Dedifferentiated amniotic fluid mesenchymal stem cell (primary cell): ENCODE measurements around the gene CDYL2.
A peak's percentile ranks its signal among the peaks of the same experiment; 100 is the strongest.

Experiments used
- DNase-seq: peaks from one replicate; pipeline ENCODE4 v3.0.0-alpha.2; 2016; ENCODE audit errors: extremely low spot score

The CDYL2 gene

GRCh38 chr16:80705596-80705995 lies 98.8 kb downstream of the CDYL2 start:
- DNase-seq = no peak

DNA sequence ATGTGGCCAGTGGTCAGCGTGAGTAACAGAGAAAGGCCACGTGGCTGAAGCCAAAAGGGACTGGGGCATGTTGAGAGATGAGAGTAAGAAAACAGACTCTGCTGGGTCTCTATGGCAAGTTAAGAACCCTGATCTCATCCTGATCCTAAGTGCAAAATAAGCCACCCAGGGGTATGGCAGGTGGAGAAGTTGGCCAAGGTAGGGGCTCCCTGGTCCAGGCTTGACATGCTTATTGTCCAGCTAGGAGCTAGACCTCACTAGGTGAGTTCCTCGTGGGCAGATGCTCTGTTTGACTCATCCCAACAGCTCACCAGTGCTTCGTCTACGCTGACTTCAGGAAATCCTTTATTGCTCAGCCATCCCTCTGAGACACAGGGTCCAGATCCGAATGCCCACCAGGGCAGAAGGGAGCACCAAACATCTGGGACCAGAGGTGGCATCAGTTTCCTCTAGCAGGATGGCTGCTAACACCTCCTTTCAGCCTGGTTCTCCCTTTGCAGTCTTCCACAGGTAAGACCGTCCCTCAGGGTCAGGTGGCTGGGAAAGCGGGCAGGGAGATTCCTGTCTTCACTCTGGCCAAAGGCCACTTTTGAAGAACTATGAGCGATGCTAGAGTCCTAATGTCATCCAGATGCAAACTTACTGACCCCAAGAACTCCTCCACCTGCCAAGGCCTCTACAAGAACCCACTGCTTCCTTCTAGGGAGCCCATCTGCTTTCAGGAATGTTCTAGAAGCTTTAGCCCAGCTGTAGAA lies 99.5 kb downstream of the CDYL2 start:
- no peak for DNase-seq

DNA sequence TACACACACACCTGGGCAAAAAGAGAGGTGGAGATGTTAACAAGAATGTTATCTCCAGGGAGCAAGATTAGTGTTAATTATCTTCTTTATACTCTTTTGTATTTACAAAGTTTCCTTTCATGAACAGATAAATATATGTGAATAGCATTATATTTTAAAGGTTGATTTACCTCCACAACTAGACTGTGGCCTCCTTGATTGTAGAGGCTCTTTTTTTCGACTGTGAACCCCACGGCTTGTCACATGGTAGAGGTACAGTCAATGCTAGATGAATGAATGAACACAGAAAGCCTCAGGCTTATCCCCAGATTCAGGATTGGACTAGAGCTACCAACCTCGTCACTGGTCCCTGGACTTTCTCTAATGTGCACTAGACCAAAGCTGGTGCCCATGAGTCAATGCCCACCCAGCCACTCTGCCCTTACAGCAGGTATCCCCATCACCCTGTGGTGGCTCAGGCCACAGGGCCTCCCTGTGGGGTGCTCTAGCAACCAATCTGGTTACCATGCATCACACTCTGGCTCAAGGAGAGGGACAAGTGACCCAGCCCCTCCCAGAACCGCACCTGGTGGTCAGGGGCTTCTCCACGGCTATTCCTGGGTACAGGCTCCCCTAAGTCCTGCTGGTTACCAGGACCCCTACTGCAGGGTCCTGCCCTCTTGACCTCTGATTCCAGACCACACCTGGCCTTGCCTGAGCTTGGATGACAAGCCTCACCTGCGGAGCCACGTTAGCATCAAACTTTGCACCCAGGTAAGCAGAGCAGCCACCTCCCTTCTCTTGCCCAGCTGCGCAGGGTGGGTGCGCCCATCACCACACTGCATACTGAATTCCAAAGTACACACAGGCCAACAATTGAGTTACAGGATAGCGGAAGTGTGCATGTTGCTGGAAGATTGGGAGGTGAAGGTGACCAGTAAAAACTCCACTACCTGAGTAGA lies 101.0 kb downstream of the CDYL2 start:
- DNase-seq = no peak

DNA sequence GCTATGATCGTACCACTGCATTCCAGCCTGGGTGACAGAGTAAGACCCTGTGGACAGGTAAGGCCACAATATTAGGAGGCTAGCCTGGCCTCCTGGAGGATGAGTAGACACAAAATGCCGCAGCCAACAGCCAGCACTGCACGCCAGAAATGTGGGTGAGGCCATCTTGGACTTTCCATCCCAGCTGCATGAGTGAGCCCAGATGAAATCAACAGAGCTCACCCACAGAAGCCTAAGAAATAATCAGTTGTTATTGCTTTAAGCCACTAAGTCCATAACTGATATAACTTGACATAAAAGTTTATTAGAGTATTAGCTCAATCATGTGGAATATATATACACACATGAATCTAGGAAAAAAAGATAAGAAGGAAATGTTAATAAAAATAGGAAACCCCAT lies 101.7 kb downstream of the CDYL2 start:
- DNase-seq = no peak

DNA sequence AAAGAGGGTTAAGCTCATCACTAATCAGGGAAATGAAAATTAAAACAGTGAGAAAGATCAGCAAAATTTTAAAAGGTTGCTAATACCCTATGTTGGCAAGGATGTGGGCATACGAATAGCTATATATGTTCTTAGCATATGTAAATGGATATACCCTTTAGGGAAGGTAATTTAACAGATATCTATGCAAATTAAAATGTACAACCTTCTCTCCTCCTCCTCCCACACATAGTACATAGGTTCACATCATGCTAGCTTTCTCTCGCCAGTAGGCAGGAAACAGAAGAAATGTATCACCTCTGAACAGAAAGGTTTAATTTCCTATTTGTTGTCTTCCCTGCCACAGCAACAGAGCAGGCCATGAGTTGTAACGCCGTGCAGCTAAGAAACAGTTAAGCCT lies 103.8 kb downstream of the CDYL2 start:
- no peak for DNase-seq

- no peak for DNase-seq
These were observed 109.4 kb downstream of the CDYL2 start for GRCh38 chr16:80695020-80695419.

- no peak for DNase-seq
These were observed 110.8 kb downstream of the CDYL2 start for GRCh38 chr16:80693553-80693952.

DNA sequence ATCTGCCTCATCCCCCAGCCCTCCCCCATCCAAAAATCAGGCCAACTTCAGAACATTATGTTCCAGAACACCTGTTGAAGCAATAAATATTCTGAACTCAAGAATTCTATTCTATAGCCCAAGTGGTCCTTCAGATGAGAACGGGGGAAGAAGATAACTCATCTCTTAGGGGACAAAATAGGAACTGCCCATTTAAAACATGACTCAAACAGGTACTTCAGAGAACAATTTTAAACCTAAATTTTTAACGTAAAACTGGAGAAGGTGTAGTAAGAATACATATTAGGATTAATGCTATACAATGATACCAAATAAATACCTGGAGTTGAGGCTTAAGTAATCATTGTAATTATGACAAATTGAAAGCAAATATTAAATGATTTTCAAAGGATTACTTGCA lies 112.1 kb downstream of the CDYL2 start:
- DNase-seq = no peak

GRCh38 chr16:80691111-80691741 lies 113.2 kb downstream of the CDYL2 start:
- DNase-seq = no peak

DNA sequence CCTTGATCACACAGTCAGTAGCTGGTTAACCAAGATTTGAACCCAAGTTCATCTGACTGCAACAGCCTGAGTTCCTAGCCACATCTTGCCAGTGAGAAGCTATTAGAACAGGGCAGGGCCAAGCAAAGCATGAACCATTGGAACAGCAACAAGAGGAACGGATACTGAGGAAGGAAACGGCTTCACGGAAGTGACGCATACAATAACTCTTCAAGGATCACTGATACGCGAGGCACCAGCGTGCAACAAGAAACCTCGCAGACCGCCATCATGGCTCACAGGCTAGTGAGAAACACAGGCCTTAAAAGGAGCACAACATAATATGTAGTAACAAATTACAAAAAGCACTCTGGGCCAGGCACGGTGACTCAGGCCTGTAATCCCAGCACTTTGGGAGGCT lies 114.9 kb downstream of the CDYL2 start:
- no peak for DNase-seq

- no peak for DNase-seq
These were observed 116.8 kb downstream of the CDYL2 start for GRCh38 chr16:80687606-80688005.

DNA sequence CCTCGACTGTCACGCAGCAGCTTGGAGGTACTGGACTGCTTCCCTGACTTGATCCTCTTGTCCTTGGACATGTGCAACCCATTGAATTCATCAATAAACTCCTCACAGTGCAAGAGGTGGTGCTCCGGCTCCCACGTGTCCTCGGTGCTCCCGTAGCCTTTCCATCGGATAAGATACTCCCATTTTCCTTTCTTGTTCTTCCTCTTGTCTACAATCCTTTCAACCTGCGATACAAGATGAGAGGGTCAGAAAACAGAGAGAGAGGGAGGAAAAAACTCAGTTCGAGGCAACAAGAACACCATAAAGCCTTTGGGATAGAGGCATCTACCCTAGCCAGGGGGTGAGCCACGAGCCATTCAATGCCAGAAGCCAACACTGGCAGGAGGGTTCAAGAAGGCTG lies 119.5 kb downstream of the CDYL2 start:
- DNase-seq = no peak

- no peak for DNase-seq
These were observed 120.1 kb downstream of the CDYL2 start for GRCh38 chr16:80684136-80684765.

DNA sequence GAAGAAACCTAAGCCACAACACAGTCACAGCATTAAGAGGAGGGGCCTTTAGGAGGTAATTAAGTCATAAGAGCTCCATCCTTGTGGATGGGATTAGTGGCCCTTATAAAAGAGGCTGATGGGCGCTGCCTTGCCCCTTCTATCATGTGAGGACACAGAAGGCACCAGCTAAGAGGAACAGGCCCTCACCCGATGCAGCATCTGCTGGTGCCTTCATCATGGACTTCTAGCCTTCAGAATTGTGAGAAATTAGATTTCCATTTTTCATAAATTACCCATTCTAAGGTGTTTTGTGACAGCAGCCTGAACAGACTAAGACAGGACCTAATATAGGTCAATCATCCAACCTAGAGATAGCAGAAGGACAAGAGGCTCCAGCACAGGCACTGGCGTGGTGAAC lies 120.8 kb downstream of the CDYL2 start:
- no peak for DNase-seq

DNA sequence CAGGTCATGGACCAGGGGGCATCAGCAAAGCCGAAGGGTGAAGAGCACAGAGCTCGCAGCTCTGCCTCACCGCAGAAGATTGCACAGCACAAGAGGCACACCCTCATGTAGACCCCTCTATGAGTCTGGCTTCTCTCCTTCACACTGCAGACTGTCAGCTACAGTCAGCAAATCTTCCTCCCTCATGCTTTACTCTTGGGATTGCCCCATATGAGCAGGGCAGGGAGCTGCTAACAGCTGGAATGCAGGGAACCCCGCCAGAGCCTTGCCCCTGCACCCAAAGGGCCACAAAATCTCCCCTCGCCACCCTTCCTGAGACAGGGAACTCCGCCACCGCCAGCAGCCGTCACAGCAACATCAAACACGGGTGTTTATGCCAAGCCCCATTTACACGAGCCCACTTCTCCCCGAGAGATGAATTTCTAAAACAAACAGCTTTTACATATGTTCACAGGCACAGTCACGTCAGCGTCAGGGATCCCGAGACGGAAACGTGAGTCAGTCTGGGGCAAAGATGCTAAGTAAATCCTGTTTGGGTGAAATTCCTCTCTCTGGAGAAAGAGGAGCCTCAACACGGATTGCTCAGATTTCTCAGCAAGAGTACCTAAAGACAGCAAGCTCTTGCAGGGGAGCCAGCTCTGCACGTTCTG lies 121.9 kb downstream of the CDYL2 start:
- peak; percentile 77 for DNase-seq

- no peak for DNase-seq
These were observed 123.0 kb downstream of the CDYL2 start for GRCh38 chr16:80681436-80681835.

DNA sequence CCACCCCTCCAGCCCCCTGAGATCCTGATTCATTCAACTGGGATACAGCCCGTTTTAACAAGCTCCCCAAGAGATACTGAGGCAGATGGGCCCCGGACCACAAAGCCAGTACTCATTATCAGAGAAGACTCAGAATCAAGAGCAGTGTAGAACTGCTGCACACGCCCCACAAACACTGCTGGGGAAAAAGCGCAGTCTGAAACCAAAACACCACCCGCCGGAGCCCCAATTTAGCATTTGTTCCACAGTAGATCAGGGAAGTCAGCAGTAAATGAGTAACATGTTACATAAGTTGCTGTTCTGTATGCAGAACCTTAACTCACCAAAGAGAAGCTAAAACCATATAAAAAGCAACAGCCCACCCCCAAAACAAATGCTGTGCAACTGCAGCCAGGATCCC lies 123.6 kb downstream of the CDYL2 start:
- DNase-seq = no peak

GRCh38 chr16:80680046-80680445 lies 124.4 kb downstream of the CDYL2 start:
- DNase-seq = no peak

- DNase-seq = no peak
These were observed 129.5 kb downstream of the CDYL2 start for GRCh38 chr16:80674884-80675283.

- no peak for DNase-seq
These were observed 132.0 kb downstream of the CDYL2 start for GRCh38 chr16:80672379-80672778.

- DNase-seq = no peak
These were observed 133.0 kb downstream of the CDYL2 start for GRCh38 chr16:80671281-80671849.
